Hippocampal formation (tissue), 2 donors: ENCODE measurements around the gene PSAPL1.

Experiments used
- DNase-seq, 2 donors: peaks; one replicate each; lab custom pipeline; 2025; lab: John Stamatoyannopoulos, UW

Gene PSAPL1

DNA sequence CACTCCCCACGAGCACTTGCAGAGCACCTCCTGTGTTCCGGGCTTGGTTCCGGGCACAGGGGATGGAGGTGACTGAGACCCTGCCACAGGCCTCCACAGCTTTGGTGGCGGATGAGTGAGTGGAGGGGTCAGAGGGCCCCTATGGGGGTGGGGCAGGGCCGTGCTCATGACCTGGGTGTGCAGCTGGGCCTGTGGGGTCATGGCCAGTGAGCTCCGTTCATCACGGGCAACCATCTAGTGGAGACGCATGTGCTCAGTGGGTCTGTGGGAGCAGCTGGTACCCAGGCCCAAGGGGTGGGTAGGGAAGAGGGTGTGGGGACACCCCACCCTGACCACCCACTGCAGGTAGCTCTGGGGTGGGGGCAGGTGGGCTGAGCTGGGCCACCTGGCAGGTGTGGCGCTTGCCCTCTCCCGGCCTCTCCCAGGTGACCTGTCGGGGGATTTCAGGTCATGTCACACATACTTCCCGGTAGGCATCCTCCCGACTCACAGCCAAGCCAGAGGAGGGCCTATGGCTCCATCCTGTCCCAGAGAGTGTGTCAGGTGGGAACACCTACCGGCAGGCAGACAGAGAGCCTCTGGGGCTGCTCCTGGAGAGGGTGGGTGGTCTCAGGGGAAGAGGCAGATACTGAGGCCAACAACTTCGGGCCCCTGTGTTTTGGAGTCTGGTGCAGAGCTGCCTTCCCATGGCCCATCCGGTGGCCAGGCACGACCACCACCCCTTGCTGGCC is 3.6 kb downstream of the PSAPL1 start:
- DNase-seq: no peak

DNA sequence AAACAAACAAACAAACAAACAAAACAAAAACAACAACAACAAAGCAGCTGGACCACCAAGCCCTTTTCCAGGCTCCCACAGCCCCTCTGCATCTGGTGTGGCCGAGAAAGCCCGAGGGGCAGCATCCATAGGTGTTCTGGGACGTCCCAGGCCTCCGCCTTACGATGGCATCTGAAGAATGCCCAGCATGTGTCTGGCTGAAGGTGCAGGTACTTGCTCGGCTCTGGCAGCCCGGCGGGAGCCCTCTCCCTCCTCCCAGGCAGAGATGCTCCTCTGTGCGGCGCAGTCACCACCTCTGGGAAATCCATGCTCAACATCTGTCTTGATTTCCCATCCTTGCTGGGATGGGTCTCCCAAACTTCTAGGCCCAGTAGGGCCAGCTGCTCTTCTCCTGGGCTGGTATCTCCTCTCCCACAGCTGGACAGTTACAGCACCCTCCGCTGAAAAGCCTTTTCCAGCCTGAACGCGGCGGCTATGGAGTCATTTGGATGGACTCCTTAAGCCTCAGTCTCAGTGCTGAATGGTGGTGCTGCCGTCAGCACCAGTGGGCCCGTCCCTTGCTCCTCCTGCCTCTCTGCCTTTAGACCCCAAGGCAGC is 4.3 kb downstream of the PSAPL1 start:
- no peak for DNase-seq

DNA sequence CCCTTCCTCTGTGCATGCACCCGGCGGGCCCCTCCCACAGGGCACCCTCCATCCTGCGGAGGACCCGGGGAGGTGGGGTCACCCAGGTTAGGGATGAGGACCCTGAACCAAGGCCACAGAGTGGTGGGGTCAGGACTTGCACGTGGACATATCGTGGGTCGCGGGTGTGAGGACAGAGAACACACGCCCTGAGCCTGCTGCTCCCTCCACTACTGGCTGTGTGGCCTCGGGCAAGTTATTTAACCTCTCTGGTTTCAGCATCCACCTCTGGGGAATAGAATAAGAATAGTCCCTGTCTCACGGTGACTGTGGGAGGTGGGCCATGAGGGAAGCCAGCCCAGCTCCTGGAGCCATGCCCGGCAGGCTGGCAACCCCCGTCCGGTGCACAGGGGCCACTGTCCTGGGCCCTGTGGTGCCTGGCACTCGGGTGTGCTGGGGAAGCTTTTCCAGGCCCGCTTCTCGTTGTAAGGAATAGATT is 5.1 kb downstream of the PSAPL1 start:
- DNase-seq: no peak

DNA sequence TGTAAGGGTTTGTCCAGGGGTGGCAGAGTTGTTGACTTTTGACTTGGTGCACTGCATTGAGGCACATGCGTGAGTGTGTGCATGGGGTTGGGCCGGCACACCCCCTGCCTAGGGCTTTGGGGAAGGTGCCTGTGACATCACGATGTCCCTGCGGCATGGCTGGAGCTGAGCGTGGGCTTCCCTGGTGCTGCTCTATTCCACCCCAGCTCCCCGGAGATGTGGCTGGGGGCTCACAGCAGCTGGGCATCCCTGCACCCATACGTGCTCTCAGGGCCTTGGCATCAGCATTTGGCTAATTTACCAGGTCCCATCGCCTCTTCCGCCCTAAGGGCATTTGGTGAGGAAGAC is 5.7 kb downstream of the PSAPL1 start:
- no peak for DNase-seq

DNA sequence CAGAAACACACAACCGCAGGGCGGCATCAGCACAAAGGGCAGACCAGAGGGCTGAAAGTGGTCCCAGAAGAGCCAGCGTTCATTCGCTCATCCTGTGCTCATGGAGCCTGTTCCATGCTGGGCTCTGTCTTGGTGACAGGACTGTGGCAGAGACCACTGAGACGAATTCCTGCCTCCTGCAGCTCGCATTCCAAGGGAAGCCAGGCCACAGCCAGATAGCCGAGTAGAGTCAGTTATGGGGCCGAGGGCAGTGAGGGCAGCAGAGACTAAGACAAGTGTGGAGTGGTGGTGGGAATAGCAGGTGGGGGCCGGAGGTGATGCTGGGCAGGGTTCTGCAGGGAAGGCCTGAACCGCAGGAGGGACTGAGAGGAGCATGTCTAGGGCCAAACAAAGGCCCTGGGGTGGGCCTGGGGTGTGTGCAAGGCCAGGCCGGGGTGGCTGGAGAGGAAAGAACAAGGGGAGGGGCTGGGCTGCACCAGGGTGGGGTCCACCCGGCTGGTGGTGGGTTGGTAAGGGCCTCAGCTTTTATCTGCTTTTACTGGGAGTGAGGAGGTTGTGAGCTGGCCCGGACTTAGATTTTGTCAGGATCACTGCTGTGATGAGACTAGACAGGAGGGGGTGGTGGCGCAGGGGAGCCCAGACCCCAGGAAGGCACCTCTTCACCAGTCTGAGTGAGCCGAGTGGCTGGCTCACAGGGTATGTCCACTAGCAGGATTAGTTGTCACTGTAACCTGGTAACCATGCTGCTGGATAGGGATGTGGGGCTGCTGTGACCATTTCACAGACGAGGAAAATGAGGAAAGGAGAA is 6.3 kb downstream of the PSAPL1 start:
- DNase-seq: no peak

DNA sequence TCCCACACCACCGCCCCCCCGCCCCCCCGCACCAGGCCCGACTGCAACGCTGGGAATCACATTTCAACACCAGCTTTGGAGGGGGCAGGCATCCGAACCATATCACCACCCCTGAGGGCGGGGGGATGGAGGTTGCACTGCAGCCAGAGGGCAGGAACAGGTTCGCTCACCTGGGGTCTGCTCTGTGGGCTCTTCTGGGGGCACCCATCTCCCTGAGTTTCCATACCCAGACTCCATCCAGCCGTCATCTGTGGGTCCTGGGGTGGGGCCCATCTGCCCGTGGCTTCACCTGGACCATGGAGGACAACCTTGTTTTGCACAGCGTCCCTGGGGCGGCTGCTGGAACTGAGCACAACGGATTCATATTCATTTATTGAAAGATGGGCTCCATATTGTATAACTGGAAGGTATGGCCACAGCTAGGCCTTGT is 6.9 kb downstream of the PSAPL1 start:
- no peak for DNase-seq

DNA sequence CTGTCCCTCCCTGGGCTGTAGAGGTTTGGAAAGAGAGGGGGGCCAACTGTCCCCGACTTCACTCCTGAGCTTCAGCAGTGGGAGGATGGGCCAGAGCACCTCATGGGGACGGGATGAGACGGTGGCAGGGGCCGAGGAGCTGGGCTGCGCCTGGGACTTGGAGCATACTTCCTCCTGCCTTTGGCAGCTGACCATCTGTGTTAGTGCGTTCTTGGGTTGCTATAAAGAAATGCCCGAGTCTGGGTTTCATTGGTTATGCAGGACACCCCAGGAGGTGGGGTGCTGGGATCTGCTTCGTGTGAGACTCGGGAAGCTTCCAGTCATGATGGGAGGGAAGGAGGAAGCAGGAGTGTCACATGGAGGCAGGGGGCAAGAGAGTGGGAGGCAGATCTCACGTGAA is 7.4 kb downstream of the PSAPL1 start:
- no peak for DNase-seq

DNA sequence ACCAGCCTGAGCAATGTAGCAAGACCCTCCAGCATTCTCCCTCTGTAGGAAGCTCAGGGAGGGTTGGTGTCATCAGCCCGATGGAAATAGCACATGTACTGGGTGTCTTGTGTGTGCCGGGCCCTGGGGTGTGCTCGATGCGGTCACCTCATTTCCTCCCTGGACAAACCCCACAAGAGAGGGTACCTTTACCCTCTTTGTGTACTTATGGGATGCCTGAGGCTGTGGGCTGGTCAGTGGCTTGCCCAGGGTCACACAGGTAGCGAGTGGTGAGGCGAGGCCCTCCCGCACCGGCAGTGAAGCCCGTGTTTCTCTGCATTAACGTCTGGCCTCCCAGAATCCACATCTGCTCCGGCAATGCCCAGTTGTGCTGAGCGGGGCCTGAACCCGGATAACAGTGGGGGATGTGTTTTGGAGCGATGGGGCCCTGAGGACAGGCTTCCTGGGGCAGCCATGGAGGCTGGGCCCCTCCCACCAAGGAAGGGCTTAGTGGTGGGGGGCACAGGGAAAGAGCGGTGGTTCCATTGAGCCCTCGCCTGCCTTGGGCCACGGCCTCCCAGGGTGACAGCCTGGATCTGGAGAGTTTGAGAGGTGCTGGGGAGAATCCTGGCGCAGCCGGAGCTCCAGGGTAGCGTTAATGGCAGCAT is 8.1 kb downstream of the PSAPL1 start:
- DNase-seq: no peak

DNA sequence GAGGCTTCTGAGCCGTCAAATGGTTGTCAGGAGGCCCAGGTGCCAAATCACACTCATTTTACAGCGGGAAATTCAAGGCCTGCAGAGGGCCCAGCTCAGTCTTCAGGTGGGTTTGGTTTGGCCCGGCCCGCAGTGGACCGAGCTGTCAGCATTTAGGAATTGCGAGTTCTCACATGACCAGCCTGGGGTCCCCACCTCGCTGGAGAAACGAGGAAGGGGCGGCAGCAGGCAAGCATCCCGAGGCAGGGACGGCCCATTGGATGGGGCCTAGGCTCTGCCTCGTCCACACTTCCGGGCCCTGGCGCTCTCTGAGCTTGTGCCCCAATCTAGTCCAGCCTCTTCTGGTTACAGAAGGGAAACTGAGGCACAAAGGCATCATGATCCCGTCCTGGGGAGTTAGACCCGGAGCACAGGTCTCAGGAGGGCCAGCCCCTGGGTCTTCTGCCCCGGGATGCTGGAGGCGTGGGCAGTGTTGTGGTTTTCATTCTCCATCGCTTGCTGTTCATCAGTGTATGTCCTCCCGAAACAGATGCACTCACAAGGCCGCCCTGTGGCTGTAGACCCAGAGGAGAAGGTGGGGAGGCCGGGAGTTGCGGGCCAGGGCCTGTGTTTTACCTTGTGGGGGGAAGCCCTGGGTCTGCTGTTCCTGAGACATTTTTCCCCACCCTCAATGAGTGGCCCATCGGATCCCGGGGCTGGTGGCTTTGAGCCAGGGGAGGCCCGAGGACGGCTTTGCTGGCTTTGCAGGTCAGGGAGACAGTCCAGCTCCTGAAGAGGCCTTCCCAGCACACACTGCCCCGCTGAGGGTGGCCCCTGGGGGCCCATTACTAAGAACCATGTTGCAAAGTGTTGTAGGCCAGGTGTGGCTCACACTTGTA is 8.9 kb downstream of the PSAPL1 start:
- no peak for DNase-seq

DNA sequence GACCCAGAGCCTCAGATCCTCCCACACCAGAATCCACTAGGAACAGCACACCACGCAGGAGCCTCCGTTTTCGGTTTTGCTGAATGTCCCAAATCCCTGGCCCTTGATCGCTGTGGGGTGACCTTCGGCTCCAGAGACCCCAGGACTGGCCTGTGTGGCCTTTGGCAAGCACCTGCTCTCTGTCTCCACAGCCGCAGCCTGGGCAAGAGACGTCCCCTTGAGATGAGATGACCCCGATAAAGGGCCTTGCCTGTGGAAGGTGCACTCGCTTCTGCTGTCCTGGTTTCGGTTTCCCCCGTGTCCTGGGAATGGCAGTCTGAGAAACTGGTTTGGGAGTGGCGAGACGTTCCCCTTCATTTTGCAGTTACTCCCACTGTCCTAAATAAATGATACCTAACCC is 9.6 kb downstream of the PSAPL1 start:
- DNase-seq: no peak

DNA sequence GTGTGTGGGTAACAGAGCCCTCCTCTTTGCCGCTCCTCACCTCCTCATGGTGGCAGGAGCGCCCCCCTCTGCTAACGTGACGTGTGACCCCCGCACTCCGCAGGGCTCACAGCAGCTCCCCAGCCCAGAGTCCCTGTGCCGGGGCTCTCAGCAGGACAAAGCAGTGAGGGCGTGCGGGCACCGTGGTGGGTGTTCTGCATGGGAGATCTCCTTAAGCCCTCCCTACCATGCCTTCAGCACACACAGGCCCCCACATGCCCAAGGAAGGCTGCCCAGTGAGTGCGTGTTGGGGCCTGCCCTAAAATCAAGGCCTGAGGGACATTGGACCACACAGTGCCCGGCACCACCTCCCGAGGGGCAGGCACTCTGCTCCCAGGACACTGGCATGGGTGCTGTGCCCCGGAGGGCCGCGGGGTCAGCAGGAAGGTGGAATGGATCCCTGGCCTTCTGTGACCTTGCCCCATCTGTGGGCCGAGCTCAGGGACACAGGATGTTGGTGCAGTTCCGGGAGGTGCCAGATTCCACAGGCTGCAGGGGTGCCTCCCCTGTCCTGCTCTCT is 10.1 kb downstream of the PSAPL1 start:
- no peak for DNase-seq

DNA sequence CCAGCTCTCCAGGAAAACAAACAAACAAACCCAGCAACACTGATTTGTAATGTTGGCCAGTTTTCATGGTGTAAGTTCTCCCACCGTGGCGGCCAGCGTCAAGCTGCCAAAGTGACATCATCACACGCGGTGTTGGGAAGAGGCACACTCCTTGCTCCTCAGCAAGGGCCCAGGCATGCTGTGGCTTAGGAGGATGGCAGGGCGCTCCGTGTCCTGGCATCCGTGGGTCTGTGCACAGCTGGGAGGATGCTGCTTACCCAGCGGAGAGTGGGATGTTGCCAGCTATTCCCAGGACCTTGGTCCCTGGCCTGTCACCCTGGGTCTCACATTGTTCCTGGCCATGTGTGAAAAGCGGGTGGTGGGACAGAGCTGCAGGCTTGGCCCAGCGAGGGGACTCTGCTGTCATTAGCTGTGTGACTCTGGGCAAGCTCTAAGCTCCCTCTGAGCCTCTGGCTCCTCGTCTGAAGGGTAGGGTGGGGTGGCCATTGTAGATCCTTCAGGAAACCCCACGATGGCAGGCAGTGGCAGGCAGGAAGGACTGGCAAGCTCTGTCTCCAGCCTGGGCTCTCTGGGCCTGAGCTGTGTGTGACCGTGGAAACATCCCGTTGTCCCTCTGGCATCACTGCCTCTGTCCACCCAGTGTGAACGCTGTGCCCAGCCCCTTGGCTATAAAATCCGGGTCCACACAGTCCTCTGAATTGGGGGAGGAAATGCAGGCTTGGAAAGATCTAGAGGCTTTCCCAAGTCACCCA is 10.8 kb downstream of the PSAPL1 start:
- no peak for DNase-seq

DNA sequence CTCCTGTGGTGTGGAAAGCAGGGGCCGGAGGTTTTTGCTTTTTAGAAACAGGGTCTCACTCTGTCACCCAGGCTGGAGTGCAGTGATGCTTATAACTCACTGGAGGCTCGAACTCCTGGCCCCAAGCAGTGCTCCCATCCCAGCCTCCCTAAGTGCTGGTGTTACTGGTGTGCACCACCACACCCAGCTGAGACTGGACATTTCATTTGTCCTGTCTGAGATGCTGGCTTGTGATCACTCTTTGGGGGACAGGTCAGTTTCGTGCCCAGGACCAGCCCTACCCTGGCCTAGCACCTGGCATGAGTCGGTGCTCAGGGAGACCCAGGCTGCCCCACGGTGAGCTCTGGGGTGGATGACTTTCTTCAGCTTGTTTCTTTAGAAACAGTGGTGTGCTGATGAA is 11.3 kb downstream of the PSAPL1 start:
- no peak for DNase-seq

DNA sequence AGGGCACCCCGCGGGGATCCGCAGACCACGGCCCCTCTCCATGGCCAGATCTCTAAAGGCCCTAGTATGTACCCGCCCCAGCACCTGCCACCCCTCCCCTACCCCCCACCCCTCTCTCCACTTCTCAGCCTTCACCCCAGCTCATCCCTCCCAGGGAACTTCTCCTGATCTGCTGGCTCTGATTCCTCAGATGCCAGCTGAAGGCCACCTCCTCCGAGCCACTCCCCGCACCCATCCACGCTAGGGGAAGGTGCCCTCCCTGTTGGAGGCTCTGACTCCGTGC is 11.9 kb downstream of the PSAPL1 start:
- DNase-seq: no peak

DNA sequence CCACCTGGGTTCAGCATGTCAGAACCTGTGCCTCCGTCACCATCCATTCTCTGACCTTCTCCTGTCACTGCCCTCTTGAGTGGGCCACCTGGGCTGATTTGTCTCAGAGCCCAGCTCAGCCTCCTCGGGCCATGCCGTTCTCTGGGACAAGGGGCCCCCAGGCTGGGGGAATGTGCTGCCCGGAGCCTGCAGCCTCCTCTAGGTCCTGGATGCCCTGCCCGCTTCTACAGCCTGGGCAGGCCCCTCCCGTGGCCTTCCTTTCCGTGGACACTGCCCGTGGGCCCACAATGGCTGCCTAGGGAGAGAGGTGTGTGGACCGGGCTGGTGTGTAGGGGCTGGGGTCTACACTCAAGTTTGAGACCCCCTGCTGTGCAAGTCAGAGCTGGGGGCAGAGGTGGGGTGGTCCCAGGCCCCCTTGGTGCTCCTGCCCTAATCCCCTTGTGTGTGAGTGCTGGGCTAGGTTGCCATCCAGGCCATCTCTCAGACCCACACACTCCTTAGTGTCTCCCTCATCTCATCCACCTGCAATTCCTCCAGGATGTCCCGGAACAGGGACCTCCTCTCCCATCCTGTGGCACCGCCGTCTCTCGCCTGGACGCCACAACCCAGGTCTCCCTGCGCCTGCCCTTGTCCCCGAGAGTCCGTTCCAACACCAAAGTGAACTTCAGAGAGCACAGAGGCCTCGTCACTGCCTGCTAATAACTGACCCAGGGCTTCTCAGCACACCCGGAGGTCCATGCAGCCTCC is 12.4 kb downstream of the PSAPL1 start:
- DNase-seq: no peak

DNA sequence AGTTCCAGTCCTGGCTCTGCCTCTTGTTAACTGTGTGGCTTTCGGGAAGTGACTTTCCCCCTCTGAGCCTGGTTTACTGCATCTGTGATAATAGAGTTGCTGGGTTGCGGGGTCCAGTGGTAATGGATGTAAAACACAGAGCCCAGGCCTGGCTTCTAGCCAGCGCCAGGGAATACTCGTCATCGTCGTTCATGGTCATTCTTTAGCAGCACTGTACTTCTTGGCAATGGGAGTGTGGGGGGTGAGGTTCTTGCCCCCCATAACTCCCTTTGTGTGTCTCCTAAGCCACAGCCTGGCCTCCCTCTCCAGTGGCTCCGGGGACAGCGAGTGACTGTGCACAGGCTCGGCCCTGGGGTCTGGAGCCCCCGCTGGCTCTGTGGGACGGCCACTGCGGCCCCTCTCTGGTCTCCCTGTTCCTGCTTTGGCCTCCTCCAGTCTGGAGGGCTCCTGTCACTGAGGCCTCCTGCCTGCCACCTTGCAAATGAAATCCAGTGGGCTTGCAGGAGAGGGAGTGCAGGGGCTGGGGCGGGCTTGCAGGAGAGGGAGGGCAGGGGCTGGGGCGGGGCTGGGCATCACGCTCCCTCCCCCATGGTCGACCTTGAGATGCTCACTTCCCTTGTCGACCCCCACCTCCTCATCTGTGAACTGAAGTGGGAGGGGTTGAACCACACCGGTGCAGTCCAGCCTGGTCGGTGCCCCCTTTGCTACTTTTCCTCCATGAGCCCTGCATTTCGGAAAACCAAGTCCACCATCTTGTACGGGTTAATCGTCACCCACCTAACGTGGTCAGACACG is 13.2 kb downstream of the PSAPL1 start:
- DNase-seq: no peak

DNA sequence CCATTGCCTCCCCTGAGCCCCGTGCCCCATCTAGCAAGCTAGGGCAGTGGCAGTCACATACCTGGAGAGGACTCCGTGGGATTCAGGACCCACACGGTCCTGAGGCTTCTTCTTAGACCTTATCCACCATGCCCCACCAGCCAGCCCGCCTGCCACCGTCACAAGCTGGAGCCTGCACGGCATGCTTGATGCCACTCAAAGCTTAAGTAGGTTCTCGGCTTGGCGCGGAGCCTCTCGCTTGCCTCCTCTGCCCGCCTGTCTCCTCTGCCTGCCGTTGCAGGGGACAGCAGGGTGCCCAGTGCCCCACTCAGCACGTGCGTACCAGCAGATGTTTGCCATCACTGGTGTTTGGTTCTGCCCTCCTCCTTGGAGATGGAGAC is 14.1 kb downstream of the PSAPL1 start:
- no peak for DNase-seq

DNA sequence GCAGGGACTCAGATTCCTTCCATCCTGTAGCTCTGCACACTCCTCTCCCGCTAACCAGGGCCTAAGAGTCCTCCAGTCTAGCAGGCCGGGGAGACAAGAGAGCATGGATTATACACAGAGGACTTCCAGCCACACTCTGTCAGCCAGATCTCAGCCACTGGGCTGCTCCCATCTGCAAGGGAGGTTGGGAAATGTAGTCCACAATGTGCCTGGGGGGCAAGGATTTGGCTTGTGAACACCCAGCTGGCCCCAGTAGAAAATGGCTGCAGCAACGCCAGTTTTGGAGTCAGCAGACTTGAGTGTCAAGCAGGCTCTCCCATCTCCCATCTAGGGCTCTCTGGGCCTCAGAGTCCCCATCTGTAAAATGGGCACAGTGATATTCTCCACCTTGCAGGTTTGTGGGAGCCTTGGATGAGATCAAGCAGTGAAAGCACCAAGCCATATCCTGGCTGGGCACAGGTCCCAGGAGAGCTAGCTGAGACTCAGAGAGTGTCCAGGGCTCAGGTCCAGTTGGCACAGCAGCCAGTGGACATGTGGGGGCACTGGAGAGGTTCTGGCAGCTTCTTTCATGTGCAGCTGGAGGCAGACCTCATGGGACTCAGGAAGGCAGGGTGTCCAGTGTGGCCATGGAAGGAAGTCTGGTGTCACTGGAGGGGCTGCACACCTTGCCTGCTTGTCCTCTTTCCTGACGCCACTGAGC is 14.6 kb downstream of the PSAPL1 start:
- no peak for DNase-seq
